Measurements from ENCODE around the gene EDDM13.
"Not testable (repeated sequence)": the region's sequence is repeated elsewhere in the genome, so short reads cannot be mapped to it uniquely, and the experiment has no call there.

Gene EDDM13

DNA sequence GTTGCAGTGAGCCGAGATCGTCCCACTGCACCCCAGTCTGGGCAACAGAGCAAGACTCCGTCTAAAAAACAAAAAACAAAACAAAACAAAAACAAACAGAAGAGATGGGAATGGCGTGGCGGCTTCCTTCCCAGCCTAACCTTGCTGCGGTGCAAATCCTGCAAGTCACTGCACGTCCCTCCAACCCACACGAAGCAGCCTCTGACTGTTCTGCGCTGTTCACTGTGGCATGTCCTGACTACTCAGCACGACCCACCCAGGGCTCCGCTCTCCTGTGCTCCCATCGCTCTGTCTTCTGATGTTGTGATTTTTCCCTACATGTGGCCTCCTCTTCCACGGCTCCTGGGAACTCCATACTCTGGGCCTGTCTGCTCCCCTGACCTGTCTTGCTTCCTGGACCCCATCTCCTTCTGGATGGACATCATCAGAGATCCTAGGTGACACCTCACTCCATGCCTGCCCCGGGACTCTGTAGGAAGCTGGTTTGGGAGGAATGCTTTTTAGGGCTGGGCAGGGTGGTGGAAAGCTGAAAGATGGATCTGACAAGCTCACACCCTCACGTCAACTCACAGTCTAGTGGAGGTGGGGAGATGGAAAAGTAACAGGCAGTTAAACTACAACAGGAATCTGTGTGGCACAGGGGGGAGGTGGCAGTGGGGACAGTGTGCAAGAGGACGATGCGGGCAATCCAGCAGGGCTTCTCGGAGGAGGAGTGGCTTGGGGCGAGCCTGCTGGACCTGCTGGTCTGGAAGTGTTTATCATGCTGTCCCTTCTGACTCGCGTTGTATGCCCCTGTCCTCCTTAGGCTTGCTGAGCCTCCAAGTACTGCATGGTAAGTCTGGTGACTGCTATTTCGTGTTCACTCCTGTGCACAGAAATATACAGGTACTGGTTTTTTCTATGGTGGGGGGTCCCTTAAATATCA is 23.2 kb downstream of the EDDM13 start:
- DNase-seq = no peak

DNA sequence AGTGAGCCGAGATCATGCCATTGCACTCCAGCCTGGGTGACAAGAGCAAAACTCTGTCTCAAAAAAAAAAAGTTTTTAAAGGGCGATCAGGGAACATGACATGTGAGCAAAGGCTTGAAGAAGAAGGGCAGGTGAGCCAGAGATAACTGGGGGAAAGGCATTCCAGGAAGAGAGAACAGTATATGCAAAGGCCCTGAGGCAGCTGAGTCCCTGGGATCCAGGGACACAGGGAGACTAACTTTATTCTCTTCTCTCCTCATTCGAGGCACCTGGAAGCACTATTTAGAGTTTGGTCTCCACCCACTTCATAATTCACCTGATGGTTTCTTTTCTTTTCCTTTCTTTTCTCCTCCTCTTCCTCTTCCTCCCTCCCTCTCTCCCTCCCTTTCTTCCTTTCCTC is 24.5 kb downstream of the EDDM13 start:
- no peak for DNase-seq

DNA sequence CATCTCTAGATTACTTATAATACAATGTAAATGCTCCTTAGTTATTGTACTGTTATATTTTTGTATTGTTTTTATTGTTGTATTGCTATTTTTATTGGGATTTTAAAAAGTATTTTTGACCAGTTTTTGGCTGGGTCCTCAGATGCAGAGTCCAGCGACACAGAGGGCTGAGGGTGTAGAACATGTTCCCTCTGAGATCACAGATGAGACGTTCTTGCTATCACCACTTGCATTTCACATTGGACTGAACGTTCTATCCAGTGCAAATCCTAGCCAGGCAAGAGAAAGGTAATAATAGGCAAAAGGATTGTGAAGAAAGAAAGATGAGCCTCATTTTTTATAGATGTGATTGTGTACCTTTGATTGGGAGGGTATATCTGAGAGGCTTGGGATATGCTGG is 27.1 kb downstream of the EDDM13 start:
- DNase-seq = no peak

- no peak for DNase-seq
Observed at GRCh38 chr19:56301155-56301554, 28.6 kb downstream of the EDDM13 start.

DNA sequence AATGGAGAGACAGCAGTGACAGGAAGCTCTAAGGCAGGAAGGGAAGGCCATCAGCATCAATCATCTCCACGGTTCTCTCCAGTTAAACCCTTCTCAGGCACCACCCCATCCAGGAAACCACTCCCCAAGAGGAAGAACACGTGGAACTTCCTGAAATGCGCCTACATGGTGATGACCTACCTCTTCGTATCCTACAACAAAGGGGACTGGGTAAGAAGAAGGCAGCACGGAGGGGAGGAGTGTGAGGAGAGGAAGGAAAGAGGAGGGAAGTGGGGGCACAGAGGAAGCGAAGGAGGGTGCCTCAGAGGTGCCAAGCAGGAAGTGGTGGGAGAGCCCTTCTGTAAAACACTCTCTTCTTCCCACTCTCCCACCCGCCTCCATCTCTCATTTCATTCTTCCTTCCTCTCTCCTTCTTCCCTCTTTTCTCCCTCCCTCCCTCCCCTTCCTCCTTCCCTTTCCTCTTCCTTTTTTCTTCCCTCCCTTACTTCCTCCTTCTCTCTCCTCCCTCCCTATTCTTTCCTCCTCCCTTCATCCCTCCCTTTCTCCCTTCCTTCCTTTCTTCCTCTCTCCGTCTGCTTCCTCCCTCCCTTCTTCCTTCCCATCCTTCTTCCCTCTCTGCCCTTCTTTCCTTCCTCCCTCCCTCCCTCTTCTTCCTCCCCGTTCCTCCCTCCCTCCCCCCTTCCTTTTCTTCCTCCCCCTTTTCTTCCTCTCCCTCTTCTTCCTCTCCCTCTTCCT is 29.5 kb downstream of the EDDM13 start:
- DNase-seq = no peak

DNA sequence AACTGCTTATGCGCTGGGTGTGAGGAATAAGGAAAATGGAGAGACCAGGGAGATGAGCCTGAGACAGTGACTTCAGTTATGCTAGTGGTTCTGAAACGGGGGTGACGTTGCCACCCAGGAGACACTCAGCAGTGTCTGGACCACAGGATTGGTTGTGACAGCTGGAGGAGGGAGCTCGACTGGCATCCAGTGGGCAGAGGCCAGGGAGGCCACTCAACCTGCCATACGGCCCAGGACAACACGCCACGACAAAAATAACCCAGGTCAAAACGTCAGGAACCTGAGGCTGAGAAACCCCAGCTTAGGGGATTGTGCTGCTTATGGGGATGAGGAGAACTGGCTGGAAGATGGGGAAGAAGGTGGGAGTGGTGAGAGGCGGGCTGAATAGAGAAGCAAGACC is 31.7 kb downstream of the EDDM13 start:
- no peak for DNase-seq

DNA sequence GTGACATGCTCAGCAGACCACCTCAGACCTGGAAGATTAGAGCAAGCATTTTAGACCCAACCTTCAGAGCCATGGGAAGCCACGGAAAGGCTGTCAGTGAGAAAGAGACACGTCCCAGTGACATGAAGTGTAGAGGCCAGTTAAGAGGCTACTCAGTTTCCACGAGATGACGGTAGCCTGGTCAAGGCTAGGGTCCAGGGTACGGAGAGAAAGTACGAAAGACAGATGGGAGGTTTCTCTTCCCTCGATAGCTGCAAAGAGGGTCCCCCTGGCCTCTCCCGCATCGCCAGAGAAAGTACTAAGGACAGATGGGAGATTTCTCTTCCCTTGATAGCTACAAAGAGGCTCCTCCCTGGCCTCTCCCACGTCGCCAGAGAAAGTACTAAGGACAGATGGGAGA is 33.5 kb downstream of the EDDM13 start:
- DNase-seq = no peak

DNA sequence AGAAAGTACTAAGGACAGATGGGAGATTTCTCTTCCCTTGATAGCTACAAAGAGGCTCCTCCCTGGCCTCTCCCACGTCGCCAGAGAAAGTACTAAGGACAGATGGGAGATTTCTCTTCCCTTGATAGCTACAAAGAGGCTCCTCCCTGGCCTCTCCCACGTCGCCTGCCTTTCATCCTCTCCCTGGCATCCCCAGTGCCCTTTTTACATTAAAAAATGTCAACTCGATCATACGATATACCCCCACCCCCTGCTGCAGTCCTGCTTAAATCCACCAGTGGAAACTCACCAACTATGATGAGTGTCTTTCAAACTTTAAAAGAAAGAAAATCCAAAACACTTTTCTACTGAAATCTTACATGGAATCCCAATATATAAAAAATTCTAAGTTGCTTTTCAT is 34.5 kb downstream of the EDDM13 start:
- DNase-seq = not testable (repeated sequence)

DNA sequence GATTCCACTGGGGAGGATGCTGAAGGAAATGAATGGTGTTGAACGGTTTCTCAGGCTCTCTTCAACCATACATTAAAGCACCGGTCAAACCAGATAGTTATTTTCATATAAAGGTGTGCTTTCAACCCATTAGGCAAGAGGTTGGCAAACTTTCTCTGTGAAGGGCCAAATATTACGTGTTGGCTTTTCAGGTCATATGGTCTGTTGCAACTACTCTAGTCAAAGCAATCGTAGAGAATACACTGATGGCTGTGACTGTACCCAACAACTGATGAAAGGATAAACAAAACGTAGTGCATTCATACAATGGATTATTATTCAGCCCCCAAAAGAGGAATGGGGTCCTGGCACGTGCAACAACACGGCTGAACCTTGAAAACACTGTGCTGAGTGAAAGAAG is 36.2 kb downstream of the EDDM13 start:
- no peak for DNase-seq

GRCh38 chr19:56309511-56310185 is 37.1 kb downstream of the EDDM13 start:
- peak; percentile 37 for DNase-seq

DNA sequence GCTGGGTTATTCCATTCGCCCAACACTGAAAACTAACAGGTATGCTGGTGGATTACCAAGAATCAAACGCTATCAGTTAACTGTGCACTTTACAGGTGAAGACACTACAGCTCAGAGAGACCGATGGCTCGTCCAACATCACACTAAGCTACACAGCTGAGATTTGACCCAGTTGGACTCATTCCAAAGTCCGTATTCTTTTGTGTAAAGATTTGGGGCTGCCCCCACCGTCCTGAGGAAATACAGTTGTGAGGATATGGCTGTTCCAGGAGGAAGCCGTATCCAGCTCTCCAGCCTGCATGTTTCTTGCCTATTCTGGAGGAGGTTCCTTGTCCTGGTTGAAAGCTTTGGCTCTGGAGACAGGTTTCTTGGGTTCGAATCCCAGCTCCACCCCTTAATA is 37.9 kb downstream of the EDDM13 start:
- DNase-seq = no peak

GRCh38 chr19:56312342-56312741 is 39.8 kb downstream of the EDDM13 start:
- no peak for DNase-seq

GRCh38 chr19:56312787-56313657 is 40.5 kb downstream of the EDDM13 start:
- no peak for DNase-seq

GRCh38 chr19:56314018-56314380 is 41.5 kb downstream of the EDDM13 start:
- no peak for DNase-seq

DNA sequence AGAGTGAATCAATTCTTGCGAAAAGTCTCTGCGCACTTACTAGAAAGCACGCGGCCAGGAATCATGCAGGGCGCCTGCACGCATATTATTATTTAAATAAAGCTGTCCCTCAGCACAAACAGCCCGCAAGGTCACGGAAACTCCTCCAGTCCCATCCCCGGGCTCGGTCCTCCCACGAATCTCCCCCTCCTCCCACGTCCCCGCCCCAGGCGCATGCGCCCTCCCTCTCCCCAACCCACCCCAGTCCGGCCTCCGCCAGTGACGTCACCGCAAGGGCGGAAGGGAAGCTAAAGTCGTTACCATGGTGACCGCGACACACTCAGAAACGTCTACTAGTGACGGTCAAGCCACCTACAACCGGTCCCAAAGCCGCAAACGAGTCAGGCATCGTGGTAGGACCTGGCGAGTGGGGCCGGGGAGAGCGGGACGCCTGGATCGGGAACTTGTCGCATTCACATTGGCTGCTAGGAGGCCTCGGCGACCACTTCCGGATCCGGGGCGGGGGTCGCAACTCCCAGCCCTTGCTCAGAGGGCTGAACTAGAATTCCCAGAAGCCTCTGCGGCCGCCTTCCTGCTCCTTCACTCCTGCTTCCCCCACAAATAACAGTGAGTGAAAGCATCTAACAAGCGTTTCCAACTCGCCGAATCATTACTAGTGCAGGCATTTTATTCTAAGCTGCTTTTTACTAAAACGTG is 42.0 kb downstream of the EDDM13 start, which contains the start of gene ZSCAN5A:
ZSCAN5A (minus strand) TSS at position 459 of the 696 bp plus-strand sequence. CDS start 89,793 bp downstream, outside the sequence.
- DNase-seq = peak; percentile 98

- DNase-seq = peak; percentile 98
Observed at GRCh38 chr19:56315077-56315828, 42.7 kb downstream of the EDDM13 start.

DNA sequence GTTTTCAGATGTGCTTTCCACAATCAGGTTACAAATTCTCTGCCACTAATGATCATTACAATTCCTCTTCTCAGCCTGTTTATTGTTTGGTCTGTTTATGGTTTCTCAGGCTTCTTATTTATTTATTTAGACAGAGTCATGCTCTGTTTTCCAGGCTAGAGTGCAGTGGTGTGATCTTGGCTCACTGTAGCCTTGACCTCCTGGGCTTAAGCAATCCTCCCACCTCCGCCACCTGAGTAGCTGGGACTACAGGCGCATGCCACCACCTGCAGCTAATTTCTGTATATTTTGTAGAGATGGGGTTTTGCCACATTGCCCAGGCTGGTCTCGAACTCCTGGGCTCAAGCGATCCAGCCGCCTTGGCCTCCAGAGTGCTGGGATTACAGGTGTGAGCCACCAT is 44.2 kb downstream of the EDDM13 start:
- no peak for DNase-seq

- no peak for DNase-seq
Observed at GRCh38 chr19:56317749-56318148, 45.2 kb downstream of the EDDM13 start.

DNA sequence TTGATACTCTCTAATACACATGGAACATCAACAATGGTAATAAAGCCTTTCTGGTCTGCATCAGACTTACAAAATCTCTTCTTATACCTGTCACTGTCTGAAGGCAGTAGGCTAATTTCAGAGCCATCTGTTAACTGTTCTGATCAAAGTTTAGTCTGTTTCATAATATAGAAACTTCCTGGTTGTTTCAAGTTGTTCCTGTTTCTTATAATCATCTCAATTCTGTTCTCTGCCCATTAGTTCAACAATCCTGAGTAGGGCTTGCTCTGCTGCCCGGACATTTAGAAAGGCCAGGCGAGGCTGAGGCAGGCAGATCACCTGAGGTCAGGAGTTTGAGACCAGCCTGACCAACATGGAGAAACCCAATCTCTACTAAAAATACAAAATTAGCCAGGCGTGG is 47.4 kb downstream of the EDDM13 start:
- no peak for DNase-seq

GRCh38 chr19:56321254-56321988 is 48.9 kb downstream of the EDDM13 start:
- peak; percentile 21 for DNase-seq
